ENCODE results near the gene RPS19. TPM values are rescaled to one million over a fixed set of nuclear protein-coding genes. Genes with fewer than 3 reads are reported as not detected.
"Not testable (repeated sequence)": the region's sequence is repeated elsewhere in the genome, so short reads cannot be mapped to it uniquely, and the experiment has no call there.

Gene RPS19
- total RNA-seq, 1 donor = 600 TPM

DNA sequence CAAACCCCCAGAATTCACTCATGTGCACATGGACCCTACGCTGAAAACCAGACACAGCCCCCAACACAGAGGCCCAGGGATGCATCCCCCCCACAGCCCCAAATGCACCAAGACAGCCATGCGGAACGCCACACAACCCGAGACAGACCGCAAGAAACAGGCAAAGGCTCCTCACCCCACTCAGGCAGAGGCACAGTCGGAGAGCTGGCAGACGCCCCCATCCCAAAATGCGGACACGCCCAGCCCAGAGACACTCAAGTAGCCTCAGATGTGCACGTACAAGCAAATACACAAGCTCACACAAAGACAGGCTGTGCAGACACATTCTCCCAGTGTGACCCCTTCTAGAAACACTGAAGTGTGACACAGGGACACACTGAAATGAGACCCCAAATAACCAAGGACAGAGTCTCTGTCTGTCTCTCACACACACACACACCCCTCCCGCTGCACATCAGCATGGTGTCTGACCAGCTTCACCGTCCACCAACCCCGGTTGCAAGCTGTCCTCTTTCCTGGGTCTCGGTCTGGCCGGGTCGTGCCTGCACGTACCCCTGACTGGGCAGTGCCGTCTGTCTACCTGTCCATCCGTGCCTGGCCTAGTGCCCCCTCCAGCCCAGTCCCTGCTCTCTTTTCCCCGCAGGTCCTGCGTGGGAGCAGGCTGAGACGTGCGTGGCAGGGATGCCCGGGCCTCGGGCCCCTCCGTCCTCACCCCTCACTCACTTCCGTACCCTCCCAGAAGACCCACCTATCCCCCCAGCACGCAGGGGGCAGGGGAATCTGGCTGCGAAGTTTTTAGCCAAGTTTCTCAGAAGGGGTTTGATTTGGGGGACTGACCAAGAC lies 52.1 kb downstream of the RPS19 start:
- TF ChIP-seq, protein P1, sequence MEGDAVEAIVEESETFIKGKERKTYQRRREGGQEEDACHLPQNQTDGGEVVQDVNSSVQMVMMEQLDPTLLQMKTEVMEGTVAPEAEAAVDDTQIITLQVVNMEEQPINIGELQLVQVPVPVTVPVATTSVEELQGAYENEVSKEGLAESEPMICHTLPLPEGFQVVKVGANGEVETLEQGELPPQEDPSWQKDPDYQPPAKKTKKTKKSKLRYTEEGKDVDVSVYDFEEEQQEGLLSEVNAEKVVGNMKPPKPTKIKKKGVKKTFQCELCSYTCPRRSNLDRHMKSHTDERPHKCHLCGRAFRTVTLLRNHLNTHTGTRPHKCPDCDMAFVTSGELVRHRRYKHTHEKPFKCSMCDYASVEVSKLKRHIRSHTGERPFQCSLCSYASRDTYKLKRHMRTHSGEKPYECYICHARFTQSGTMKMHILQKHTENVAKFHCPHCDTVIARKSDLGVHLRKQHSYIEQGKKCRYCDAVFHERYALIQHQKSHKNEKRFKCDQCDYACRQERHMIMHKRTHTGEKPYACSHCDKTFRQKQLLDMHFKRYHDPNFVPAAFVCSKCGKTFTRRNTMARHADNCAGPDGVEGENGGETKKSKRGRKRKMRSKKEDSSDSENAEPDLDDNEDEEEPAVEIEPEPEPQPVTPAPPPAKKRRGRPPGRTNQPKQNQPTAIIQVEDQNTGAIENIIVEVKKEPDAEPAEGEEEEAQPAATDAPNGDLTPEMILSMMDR (IDR thresholded peaks at IDR 0.05; ENCODE audit: insufficient read depth, low read depth, low read length) = no peak
- no peak for DNase-seq (ENCODE audit: low read depth)
- H3K4me3 ChIP-seq (ENCODE audit: low read depth, low read length) = no peak overlapping the region

DNA sequence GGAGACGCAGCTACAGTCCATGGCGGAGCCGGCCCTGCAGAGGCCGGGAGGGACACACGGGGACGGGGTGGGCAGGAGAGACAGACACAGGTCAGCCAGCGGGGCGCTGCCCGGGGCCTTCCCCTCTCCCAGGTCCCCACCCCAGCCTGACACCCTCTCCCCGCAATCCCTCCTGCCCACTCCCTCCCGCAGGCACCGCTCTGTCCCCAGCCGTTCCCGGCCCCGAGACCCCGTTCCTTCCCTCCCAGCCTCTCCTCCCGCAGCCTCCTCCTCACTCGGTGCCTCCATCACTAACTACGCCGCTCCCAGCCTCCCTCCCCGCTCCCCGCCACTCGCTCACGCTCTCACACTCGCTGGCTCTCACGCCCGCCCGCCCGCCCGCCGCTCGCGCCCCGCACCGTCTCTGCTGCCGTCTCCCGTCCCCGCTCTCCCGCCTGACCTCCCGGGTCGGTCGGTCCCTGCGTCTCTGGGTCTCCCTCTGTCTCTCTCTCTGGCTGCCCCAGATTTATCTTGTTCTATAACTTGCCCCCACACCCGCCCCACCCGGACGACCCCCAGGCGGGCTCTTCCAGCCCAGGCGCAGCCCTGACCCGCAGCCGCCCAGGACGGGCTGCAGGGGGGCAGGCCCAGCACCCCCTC lies 53.0 kb downstream of the RPS19 start:
- no peak for DNase-seq (ENCODE audit: low read depth)
- no peak overlapping the region for H3K4me3 ChIP-seq (ENCODE audit: low read depth, low read length)
- TF ChIP-seq, protein P1 (IDR thresholded peaks at IDR 0.05; ENCODE audit: insufficient read depth, low read depth, low read length) = no peak

DNA sequence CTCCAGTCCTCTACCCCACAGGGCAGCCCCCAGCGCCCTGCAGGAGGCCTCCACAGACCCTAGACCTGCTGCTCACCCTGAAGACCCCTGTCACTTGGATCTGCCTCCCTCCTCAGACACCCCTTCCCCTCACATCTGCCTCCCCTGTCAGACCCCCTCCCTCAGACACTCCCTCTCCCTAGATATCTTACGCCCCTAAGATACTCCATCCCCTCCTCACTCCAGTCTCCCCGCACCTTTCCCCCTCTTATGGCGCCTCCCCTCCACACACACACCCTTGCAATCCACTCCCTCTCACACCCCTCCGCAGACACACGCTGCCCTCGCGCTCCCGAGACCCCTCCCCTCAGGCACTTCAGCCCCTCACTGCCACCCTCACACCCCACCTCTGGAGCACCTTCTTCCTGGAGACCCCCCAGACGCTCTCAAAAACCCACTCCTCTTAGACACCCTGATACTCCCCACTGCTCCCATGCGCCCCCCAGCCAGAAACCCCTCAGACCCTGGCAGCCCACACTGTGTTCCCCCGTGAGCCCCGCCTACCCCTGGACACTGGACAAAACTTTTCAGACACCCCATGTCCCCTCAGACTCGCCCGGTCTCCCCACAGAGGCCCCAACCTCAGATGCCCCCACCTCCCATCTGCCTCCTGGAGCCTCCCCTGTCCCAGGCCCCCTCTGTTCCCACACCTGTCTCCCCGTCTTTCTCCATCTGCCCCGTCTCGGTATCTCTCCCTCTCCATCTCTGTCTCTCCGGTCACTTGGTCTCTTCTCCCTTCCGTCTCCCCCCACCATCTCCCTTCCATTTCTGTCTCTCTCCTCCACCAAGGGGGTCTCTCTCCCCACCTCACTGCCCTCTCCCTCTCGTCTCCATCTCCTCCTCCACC lies 53.7 kb downstream of the RPS19 start:
- no peak for DNase-seq (ENCODE audit: low read depth)
- TF ChIP-seq, protein P1 (IDR thresholded peaks at IDR 0.05; ENCODE audit: insufficient read depth, low read depth, low read length) = no peak
- no peak overlapping the region for H3K4me3 ChIP-seq (ENCODE audit: low read depth, low read length)

DNA sequence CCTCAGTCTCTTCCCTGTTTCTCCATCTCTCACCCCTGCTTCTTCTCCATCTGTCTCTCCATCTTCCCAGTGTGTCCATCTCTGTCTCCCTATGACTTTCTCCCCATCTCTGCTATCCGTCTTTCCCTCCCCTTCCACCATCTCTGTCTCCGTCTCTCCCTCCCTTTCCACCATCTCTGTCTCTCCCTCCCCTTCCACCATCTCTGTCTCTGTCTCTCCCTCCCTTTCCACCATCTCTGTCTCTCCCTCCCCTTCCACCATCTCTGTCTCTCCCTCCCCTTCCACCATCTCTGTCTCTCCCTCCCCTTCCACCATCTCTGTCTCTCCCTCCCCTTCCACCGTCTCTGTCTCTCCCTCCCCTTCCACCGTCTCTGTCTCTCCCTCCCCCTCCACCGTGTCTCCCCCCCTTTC lies 54.4 kb downstream of the RPS19 start:
- H3K4me3 ChIP-seq (ENCODE audit: low read depth, low read length); DNase-seq (ENCODE audit: low read depth): not testable (repeated sequence)

DNA sequence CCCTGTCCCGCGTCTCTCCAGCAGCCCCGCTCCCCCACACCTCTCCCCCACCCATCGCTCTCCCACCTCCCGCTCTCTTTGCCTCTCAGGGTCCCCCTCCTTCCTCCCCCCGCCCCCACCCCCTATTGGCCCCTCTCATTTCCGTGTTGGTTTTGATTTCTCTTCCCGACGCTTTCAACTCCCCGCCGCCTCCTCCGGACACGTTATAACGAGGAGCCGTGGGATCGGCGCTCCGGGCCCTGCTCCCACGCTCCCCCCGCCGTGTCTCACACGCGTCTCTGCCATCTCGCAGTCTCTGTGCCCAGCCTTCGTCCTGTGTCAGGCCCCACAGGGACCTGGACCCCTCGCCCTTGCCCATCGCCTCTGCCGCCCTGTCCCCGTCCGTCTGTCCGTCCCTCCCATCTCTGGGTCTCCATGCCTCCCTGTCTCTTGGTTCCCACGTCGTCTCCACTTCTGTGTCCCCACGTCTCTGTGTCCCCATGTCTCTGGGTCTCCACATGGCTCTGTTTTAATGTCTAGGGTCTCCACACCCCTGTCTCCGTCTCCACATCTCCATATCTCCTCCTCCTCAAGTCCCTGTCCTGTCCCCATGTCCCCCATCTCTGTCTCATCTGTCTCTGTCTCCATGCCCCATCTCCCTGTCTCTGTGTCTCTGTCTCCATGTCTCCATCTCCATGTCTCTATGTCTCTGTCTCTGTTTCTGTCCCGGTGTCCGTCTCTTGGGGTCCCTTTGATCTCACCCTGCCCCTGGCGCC lies 55.1 kb downstream of the RPS19 start:
- H3K4me3 ChIP-seq (ENCODE audit: low read depth, low read length) = no peak overlapping the region
- DNase-seq (ENCODE audit: low read depth) = no peak
- TF ChIP-seq, protein P1 (IDR thresholded peaks at IDR 0.05; ENCODE audit: insufficient read depth, low read depth, low read length) = no peak

DNA sequence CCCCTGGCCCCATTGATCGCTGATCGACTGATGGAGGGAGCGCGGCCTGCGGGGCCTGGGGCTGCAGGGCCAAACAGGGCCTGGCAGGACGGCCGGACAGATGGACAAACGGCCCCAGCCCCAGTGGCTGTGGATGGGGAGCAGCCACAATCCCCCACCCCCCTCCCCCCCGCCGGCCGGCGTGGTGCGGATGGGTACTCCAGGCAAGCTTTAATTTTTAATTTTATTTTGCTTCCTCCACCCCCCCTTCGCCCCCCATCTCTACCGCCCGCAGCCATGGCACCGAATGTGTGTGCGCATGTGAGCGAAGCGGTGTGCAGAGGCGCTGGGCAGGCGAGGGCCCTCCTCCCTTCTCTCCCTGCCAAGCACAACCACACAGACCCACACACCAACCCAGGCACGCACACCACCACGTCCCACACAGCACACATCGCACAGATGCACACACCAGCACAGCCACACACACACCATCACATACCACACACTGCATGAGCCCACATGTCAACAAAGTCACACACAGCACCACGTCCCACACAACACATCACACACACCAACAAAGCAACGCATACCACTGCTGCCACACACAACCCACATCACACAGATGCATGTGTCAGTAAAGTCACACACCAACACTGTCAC lies 55.8 kb downstream of the RPS19 start:
- no peak overlapping the region for H3K4me3 ChIP-seq (ENCODE audit: low read depth, low read length)
- no peak for DNase-seq (ENCODE audit: low read depth)
- TF ChIP-seq, protein P1 (IDR thresholded peaks at IDR 0.05; ENCODE audit: insufficient read depth, low read depth, low read length) = no peak

All from fibroblast of villous mesenchyme (primary cell).